Measurements from ENCODE around the gene IL31. TPM values are rescaled to one million over a fixed set of nuclear protein-coding genes. Genes with fewer than 3 reads are reported as not detected.

IL31 gene
- polyA plus RNA-seq, 2 of the 4 experiments (the other 2 are of a cell fraction): not detected

- CTCF ChIA-PET: interaction anchor here (0.7 to 18.8 kb wide), 7 partner anchors 17 to 98 kb away, joined by 3 to 850 read pairs (median 76); partner anchors contain the start of gene MLXIP
- POLR2A ChIA-PET: no interaction called here
- 82% methylated on average over 7 of the region's 7 CpGs for WGBS (ENCODE audit: missing lambda C conversion rate)
Measured at GRCh38 chr12:122126342-122126635, 47.7 kb downstream of the IL31 start.

GRCh38 chr12:122125452-122126341, 48.3 kb downstream of the IL31 start:
- WGBS (ENCODE audit: missing lambda C conversion rate): 83% methylated on average over 13 of the region's 13 CpGs
- H3K4me2 ChIP-seq: 0 out of 3 replicates have a peak overlapping the region, but pooled peaks have one; percentile 51
- no peaks in the 10 kb centered on the region for H3K9me3 ChIP-seq
- peak overlapping the region in 1 of 2 experiments; percentile 68; a peak in 3 of 6 replicates for H3K27ac ChIP-seq
- H3K4me1 ChIP-seq: peaks cover 46% of the 10 kb centered on the region
- ChIA-PET CTCF (interaction anchor here (0.7 to 18.8 kb wide), 7 partner anchors 16 to 98 kb away, joined by 3 to 850 read pairs (median 76); partner anchors contain the start of gene MLXIP), POLR2A (no interaction called here)
- FAIRE-seq (no peak), DNase-seq (ENCODE audit: low read depth in 1 of 2, low spot score in 1 of 2) (no peak), ATAC-seq (no peak)
- TF ChIP-seq REST (IDR thresholded peaks at IDR 0.05) (no peak), ELK1 (IDR thresholded peaks at IDR 0.05; ENCODE audit: low read depth, low read length) (no peak), POLR2AphosphoS2 (conservative IDR thresholded peaks at IDR 0.05; ENCODE audit: low read length) (no peak), EHF (CRISPR knock-in tag; IDR thresholded peaks at IDR 0.05) (no peak), USF2 (IDR thresholded peaks at IDR 0.05) (no peak), KDM1A (IDR thresholded peaks at IDR 0.05; ENCODE audit: low read depth) (no peak), FOSL2 (IDR thresholded peaks at IDR 0.05) (no peak), FOSL2 (CRISPR knock-in tag; IDR thresholded peaks at IDR 0.05) (no peak), GATA3 (IDR thresholded peaks at IDR 0.05; ENCODE audit: borderline replicate concordance) (no peak), ATOH8 (CRISPR knock-in tag; IDR thresholded peaks at IDR 0.05; ENCODE audit: low read depth) (no peak), BCL3 (IDR thresholded peaks at IDR 0.05) (no peak), RNF2 (IDR thresholded peaks at IDR 0.05; ENCODE audit: borderline replicate concordance, low read depth) (no peak), HMGXB4 (CRISPR knock-in tag; IDR thresholded peaks at IDR 0.05; ENCODE audit: borderline replicate concordance) (no peak), ZC3H11A (IDR thresholded peaks at IDR 0.05) (no peak), NPAS2 (CRISPR knock-in tag; IDR thresholded peaks at IDR 0.05; ENCODE audit: borderline replicate concordance) (no peak)
- no peak overlapping the region for H3K4me3 ChIP-seq

More at GRCh38 chr12:122126342-122126635, 47.7 kb downstream of the IL31 start:
- Histone ChIP-seq H3K27ac (peak overlapping the region; percentile 12 to 68; a peak in 3 of 6 replicates), H3K9me3 (no peaks in the 10 kb centered on the region), H3K4me3 (no peak overlapping the region), H3K4me2 (peak overlapping the region; percentile 51), H3K4me1 (peaks cover 47% of the 10 kb centered on the region)
- DNase-seq (ENCODE audit: low read depth in 1 of 2, low spot score in 1 of 2): no peak
- ATAC-seq: no peak
- no peak for FAIRE-seq
- TF ChIP-seq MYC (IDR thresholded peaks at IDR 0.05; ENCODE audit: borderline replicate concordance, low read length) (no peak), HMGXB4 (CRISPR knock-in tag; IDR thresholded peaks at IDR 0.05; ENCODE audit: borderline replicate concordance) (no peak), JUNB (IDR thresholded peaks at IDR 0.05) (no peak), ZC3H11A (IDR thresholded peaks at IDR 0.05) (no peak), CBX8 (IDR thresholded peaks at IDR 0.05) (no peak), MAX (IDR thresholded peaks at IDR 0.05) (no peak), HOXB13 (CRISPR knock-in tag; IDR thresholded peaks at IDR 0.05; ENCODE audit: low read depth) (no peak)
